ENCODE results near the gene HMG20B. TPM values are rescaled to one million over a fixed set of nuclear protein-coding genes. Genes with fewer than 3 reads are reported as not detected.
"Not testable (repeated sequence)": the region's sequence is repeated elsewhere in the genome, so short reads cannot be mapped to it uniquely, and the experiment has no call there.

The HMG20B gene
- total RNA-seq, 1 experiment from 2014 or later = 146 TPM

DNA sequence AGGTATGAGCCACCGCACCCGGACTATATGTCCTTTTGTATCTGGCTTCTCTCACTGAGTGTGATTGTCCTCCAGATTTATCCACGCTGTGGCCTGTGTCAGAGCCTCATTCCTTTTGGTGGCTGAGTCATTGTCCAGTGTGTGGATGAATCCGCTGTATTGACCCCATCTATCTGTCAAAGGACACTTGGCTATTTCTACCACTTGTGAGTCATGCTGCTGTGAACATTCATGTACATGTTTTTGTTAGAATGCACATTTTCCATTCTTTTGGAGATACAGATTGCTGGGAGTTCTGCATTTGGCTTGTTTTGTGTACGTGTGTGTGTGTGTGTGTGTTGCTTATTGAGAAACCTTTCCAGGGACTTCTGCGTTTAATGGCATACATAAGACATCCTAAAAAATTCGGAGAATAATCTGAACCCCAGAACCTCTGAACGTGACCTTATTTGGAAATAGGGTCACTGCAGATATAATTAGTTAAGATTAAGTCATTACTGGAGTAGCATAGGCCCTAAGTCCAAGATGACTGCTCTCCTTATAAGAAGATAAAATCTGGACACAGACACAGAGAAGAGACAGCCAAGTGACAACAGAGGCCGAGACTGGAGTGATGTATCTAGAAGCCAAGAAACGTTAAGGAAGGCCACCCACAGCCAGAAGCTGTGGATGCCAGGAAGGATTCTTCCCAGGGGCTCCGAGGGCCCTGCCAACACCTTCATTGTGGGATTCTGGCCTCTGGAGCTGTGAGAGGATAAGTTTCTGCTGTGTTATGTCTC lies 7.6 kb downstream of the HMG20B start:
- H3F3A ChIP-seq (ENCODE audit: low read length, unreplicated experiment) = no peaks in the 10 kb centered on the region
- ATAC-seq = peak; percentile 94
- no peak overlapping the region for H2AFZ ChIP-seq (ENCODE audit: low read length)
- no peaks in the 10 kb centered on the region for H3K9me3 ChIP-seq (ENCODE audit: low read length)
- H3K79me2 ChIP-seq (ENCODE audit: low read length) = no peaks in the 10 kb centered on the region
- no peak overlapping the region for H3K9ac ChIP-seq (ENCODE audit: low read length)
- H3K4me3 ChIP-seq (ENCODE audit: low read length) = no peak overlapping the region
- no peak overlapping the region for H3K27ac ChIP-seq (ENCODE audit: low read length)
- H4K20me1 ChIP-seq (ENCODE audit: low read length) = no peaks in the 10 kb centered on the region
- no peak overlapping the region for H3K4me2 ChIP-seq (ENCODE audit: low read length)
- peaks cover 8% of the 10 kb centered on the region; the same call in 1 of the 2 replicates for H3K4me1 ChIP-seq (ENCODE audit: insufficient read depth, low read length)
- POLR2A ChIA-PET (ENCODE audit: unreplicated experiment) = no interaction called here
- intact Hi-C loops (cut with micrococcal nuclease) = no loop called here
- CTCF ChIA-PET = no interaction called here
- no TSS peak for BruUV-seq (replicated peaks)
- H3K27me3 ChIP-seq (ENCODE audit: low read length) = no peaks in the 10 kb centered on the region
- H3K36me3 ChIP-seq (ENCODE audit: low read depth, low read length) = no peaks in the 10 kb centered on the region; the same call in 1 of the 2 replicates
- peak; percentile 69 for DNase-seq
- no peak for TF ChIP-seq EZH2 (IDR thresholded peaks at IDR 0.05; ENCODE audit: low read length, unreplicated experiment)
- no peak for TF ChIP-seq EZH2phosphoT487 (IDR thresholded peaks at IDR 0.05; ENCODE audit: borderline replicate concordance, low read length)
- TF ChIP-seq, protein P1, sequence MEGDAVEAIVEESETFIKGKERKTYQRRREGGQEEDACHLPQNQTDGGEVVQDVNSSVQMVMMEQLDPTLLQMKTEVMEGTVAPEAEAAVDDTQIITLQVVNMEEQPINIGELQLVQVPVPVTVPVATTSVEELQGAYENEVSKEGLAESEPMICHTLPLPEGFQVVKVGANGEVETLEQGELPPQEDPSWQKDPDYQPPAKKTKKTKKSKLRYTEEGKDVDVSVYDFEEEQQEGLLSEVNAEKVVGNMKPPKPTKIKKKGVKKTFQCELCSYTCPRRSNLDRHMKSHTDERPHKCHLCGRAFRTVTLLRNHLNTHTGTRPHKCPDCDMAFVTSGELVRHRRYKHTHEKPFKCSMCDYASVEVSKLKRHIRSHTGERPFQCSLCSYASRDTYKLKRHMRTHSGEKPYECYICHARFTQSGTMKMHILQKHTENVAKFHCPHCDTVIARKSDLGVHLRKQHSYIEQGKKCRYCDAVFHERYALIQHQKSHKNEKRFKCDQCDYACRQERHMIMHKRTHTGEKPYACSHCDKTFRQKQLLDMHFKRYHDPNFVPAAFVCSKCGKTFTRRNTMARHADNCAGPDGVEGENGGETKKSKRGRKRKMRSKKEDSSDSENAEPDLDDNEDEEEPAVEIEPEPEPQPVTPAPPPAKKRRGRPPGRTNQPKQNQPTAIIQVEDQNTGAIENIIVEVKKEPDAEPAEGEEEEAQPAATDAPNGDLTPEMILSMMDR (conservative IDR thresholded peaks at IDR 0.05; ENCODE audit: low read depth, low read length) = no peak
- no peaks in the 10 kb centered on the region for H3K9me2 ChIP-seq (replicated peaks; ENCODE audit: low read length)

DNA sequence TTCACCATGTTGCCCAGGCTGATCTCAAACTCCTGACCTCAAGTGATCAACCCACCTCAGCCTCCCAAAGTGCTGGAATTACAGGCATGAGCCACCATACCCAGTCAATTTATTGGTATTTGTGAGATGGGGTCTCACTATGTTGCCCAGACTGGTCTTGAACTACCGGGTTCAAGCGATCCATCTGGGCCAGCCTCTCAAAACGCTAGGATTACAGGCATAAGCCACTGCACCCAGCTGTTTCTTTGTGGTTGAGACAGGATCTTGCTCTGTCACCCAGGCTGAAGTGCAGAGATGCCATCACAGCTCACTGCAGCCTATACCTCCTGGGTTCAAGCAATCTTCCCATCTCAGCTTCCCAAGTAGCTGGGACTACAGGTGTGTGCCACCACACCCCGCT lies 9.0 kb downstream of the HMG20B start:
- H3K27ac ChIP-seq (ENCODE audit: low read length); ATAC-seq; H3F3A ChIP-seq (ENCODE audit: low read length, unreplicated experiment); H3K9ac ChIP-seq (ENCODE audit: low read length); H4K20me1 ChIP-seq (ENCODE audit: low read length); H3K4me1 ChIP-seq (ENCODE audit: insufficient read depth, low read length); H3K27me3 ChIP-seq (ENCODE audit: low read length); H3K9me2 ChIP-seq (replicated peaks; ENCODE audit: low read length); H3K4me3 ChIP-seq (ENCODE audit: low read length); POLR2A ChIA-PET (ENCODE audit: unreplicated experiment); H3K79me2 ChIP-seq (ENCODE audit: low read length); H3K4me2 ChIP-seq (ENCODE audit: low read length); H3K36me3 ChIP-seq (ENCODE audit: low read depth, low read length); intact Hi-C loops (cut with micrococcal nuclease); H2AFZ ChIP-seq (ENCODE audit: low read length); CTCF ChIA-PET; BruUV-seq (replicated peaks); DNase-seq; H3K9me3 ChIP-seq (ENCODE audit: low read length): not testable (repeated sequence)

DNA sequence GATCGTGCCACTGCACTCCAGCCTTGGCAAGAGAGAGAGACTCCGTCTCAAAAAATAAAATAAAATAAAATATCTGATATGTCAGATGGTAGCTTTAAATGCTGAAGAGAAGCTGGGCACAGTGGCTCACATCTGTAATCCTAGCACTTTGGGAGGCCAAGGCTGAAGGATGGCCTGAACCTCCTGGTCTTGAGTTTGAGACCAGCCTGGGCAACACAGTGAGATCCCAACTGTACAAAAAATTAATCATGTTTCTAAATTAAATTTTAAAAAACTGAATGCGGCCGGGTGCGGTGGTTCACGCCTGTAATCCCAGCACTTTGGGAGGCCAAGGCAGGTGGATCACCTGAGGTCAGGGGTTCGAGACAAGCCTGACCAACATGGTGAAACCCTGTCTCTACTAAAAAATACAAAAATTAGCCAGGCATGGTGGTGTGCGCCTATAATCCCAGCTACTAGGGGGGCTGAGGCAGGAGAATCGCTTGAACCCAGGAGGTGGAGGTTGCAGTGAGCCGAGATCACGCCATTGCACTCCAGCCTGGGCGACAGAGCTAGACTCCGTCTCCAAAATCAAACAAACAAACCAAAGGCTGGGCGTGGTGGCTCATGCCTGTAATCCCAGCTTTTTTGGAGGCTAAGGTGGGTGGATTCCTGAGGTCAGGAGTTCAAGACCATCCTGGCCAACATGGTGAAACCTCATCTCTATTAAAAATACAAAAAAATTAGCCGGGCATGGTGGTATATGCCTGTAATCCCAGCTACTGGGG lies 11.5 kb downstream of the HMG20B start:
- BruUV-seq (replicated peaks); H2AFZ ChIP-seq (ENCODE audit: low read length); H3K4me1 ChIP-seq (ENCODE audit: insufficient read depth, low read length); DNase-seq; H3K36me3 ChIP-seq (ENCODE audit: low read depth, low read length); H3K4me2 ChIP-seq (ENCODE audit: low read length); POLR2A ChIA-PET (ENCODE audit: unreplicated experiment); H4K20me1 ChIP-seq (ENCODE audit: low read length); H3K9ac ChIP-seq (ENCODE audit: low read length); H3K27ac ChIP-seq (ENCODE audit: low read length); H3K9me3 ChIP-seq (ENCODE audit: low read length); CTCF ChIA-PET; H3F3A ChIP-seq (ENCODE audit: low read length, unreplicated experiment); intact Hi-C loops (cut with micrococcal nuclease); H3K9me2 ChIP-seq (replicated peaks; ENCODE audit: low read length); H3K79me2 ChIP-seq (ENCODE audit: low read length); H3K4me3 ChIP-seq (ENCODE audit: low read length); ATAC-seq; H3K27me3 ChIP-seq (ENCODE audit: low read length): not testable (repeated sequence)

Data from PC-3 (cell line).